K562 (cell line): ENCODE results near the gene BMAL1. TPM values are rescaled to one million over a fixed set of nuclear protein-coding genes. Genes with fewer than 3 reads are reported as not detected.

Experiments used
- ATAC-seq: fragments of 200-7000 bp; cut with Tn5 transposase; 3 replicates; pipeline ENCODE4 v1.9.1; 2020; ENCODE audit warnings: moderate library complexity
- BruUV-seq: library from RNA; stranded (reverse); fragments of 400-500 nt; replicated peaks from 2 replicates; lab custom pipeline; 2021; lab: Mats Ljungman, UMichigan
- CTCF ChIA-PET: fragments of 300-600 bp; formaldehyde crosslinking; extraction: SDS; loops from one replicate; lab custom pipeline; 2021; ENCODE audit warnings: low intra/inter-chr PET ratio; lab: Yijun Ruan, JAX
- POLR2A ChIA-PET: fragments of 300-600, 350-650 bp; sonication (Branson Sonifier 250); formaldehyde crosslinking; extraction: SDS; loops from one replicate; lab custom pipeline; 2021; ENCODE audit warnings: antibody characterized with exemption, inconsistent platforms; lab: Yijun Ruan, JAX
- DNase-seq, 4 experiments: peaks; one replicate each; pipeline versions ENCODE4 v3.0.0 to v3.0.0-alpha.2; 2011 to 2018; ENCODE audit warnings: low spot score in 3 of 4, mixed read lengths in 3 of 4; ENCODE audit errors: extremely low read depth in 1 of 4
- FAIRE-seq: peaks from 2 replicates; lab custom pipeline; 2011; peaks lifted over from hg19 to GRCh38; lab: Jason Lieb, UNC
- H2AFZ ChIP-seq: 2 replicates; pipeline ENCODE4 v1.6.0; 2011; ENCODE audit warnings: low read depth, low read length, control low read depth, inconsistent platforms
- H3K27ac ChIP-seq: fragments of 200-600 bp; 3 replicates; pipeline ENCODE4 v1.8.0; 2011; ENCODE audit warnings: low read depth, mild to moderate bottlenecking, control low read depth, inconsistent platforms, low read length, moderate library complexity, mixed read lengths; ENCODE audit errors: extremely low read depth
- H3K27me3 ChIP-seq, 2 experiments: fragments of 300-600 bp in 1 of 2; 2 replicates in 1 of 2; 3 replicates in 1 of 2; pipeline versions ENCODE4 v1.6.0 to v1.8.0; 2011; ENCODE audit warnings: inconsistent platforms in 2 of 2, low read length in 2 of 2, mild to moderate bottlenecking in 1 of 2, mixed read lengths in 1 of 2, moderate library complexity in 1 of 2; ENCODE audit not compliant: control insufficient read depth in 2 of 2, insufficient read depth in 2 of 2
- H3K36me3 ChIP-seq: fragments of 300-600 bp; 3 replicates; pipeline ENCODE4 v1.8.0; 2011; ENCODE audit warnings: mild to moderate bottlenecking, low read length, inconsistent platforms; ENCODE audit not compliant: control insufficient read depth, insufficient read depth
- H3K4me1 ChIP-seq, 2 experiments: fragments of 200-600 bp in 1 of 2; replicated peaks in 1 of 2; 2 replicates in 1 of 2; 3 replicates in 1 of 2; pipeline versions ENCODE4 v1.5.1 to v1.8.0; 2011; ENCODE audit warnings: inconsistent platforms in 2 of 2, low read length in 2 of 2, mild to moderate bottlenecking in 1 of 2, mixed read lengths in 1 of 2, moderate library complexity in 1 of 2; ENCODE audit not compliant: control insufficient read depth in 2 of 2, insufficient read depth in 2 of 2
- H3K4me2 ChIP-seq: 2 replicates; pipeline ENCODE4 v1.6.1; 2011; ENCODE audit warnings: low read length, control low read depth, inconsistent platforms, mixed read lengths; ENCODE audit not compliant: insufficient read depth
- H3K4me3 ChIP-seq: fragments of 200-600 bp; sonication (generic), shearing (Covaris generic); 2 replicates; pipeline ENCODE4 v1.5.1; 2016; ENCODE audit warnings: control low read depth, inconsistent platforms
- H3K79me2 ChIP-seq: fragments of 200-600 bp; 3 replicates; pipeline ENCODE4 v1.8.0; 2011; ENCODE audit warnings: low read length, inconsistent platforms; ENCODE audit not compliant: control insufficient read depth, insufficient read depth
- H3K9ac ChIP-seq, 2 experiments: 2 replicates each; pipeline versions ENCODE4 v1.6.0 to v1.6.1; 2011; ENCODE audit warnings: low read depth in 2 of 2, low read length in 2 of 2, control low read depth in 1 of 2, inconsistent platforms in 1 of 2, mild to moderate bottlenecking in 1 of 2, mixed read lengths in 1 of 2; ENCODE audit not compliant: insufficient read depth in 1 of 2
- H3K9me1 ChIP-seq: one replicate; pipeline ENCODE4 v1.6.0; 2011; ENCODE audit warnings: inconsistent platforms, mild to moderate bottlenecking, low read length, moderate library complexity; ENCODE audit not compliant: control insufficient read depth, insufficient read depth
- H3K9me3 ChIP-seq: replicated peaks from 2 replicates; pipeline ENCODE4 v1.5.1; 2011; ENCODE audit warnings: low read depth, low read length, inconsistent platforms; ENCODE audit not compliant: control insufficient read depth, insufficient read depth
- H4K20me1 ChIP-seq: replicated peaks from 2 replicates; pipeline ENCODE4 v1.6.1; 2011; ENCODE audit warnings: low read length, inconsistent platforms, mixed read lengths; ENCODE audit not compliant: control insufficient read depth, insufficient read depth
- ATF2 ChIP-seq: sonication (generic); formaldehyde crosslinking; IDR thresholded peaks from 2 replicates; pipeline ENCODE4 v1.8.1; 2022; ENCODE audit warnings: missing genetic modification reagents
- DPF2 ChIP-seq: fragments of 450-650 bp; IDR thresholded peaks from 2 replicates; pipeline ENCODE4 v1.6.1; 2016
- KLF16 ChIP-seq: IDR thresholded peaks from 2 replicates; pipeline ENCODE4 v1.6.1; 2016; ENCODE audit warnings: antibody characterized with exemption
- ZNF431 ChIP-seq: sonication (generic); formaldehyde crosslinking; IDR thresholded peaks from 2 replicates; pipeline ENCODE4 v1.8.0; 2022; ENCODE audit warnings: mild to moderate bottlenecking, missing genetic modification reagents
- WGBS: fragments of 100-300 bp; shearing (Covaris generic); methylation state at CpG from one replicate; pipeline ENCODE4 v1.1.6; 2016; ENCODE audit warnings: low coverage, mixed read lengths; ENCODE audit not compliant: insufficient coverage; ENCODE audit errors: missing lambda C conversion rate; 5-methylcytosine and 5-hydroxymethylcytosine counted together
- in situ Hi-C: fragments of 300-500 bp; cut with MboI; formaldehyde crosslinking; loops from 4 replicates; pipeline ENCODE4 v1.15.0; 2018; ENCODE audit warnings: inconsistent platforms, mixed read lengths
- intact Hi-C: fragments of 100-400 bp; cut with micrococcal nuclease; formaldehyde crosslinking; loops from 2 replicates; pipeline ENCODE4 v1.14.2; 2022
- polyA plus RNA-seq, 8 experiments: library from polyadenylated mRNA; depleted of rRNA in 4 of 8; stranded (reverse) in 5 of 8; unstranded in 3 of 8; fragments of >200 nt; fragmentation: Nextera tagmentation in 2 of 8; fragmentation: Illumina TruSeq in 1 of 8; extraction: Ambion mirVana in 2 of 8; extraction: Trizol in 1 of 8; gene quantifications; 2 replicates each; pipeline versions ENCODE4 v1.2.1 to v1.2.3, GENCODE V29; 2011 to 2014; ENCODE audit warnings: inconsistent platforms in 1 of 8, missing spikeins in 1 of 8
- total RNA-seq, 7 experiments: library from RNA; depleted of rRNA in 6 of 7; stranded (reverse); fragments of >200 nt in 6 of 7; fragmentation: Illumina TruSeq in 2 of 7; extraction: Trizol in 2 of 7; gene quantifications; 2 replicates each; pipeline versions ENCODE4 v1.2.1 to v1.2.3, GENCODE V29; 2011 to 2021; ENCODE audit warnings: low replicate concordance in 1 of 7
- TF ChIP-seq, protein P1 (sequence below), 2 experiments: fragments of 450-650 bp; formaldehyde crosslinking in 1 of 2; IDR thresholded peaks; 2 replicates each; pipeline versions ENCODE4 v1.4.0 to v1.6.1; 2014 to 2020; ENCODE audit warnings: mild to moderate bottlenecking in 2 of 2, borderline replicate concordance in 1 of 2, low read depth in 1 of 2

BMAL1 gene
- total and polyA plus RNA-seq, 9 of the 15 experiments (the other 6 are each of a cell fraction or from before 2014, with no cell fraction given) = 0.14 to 2.4 (median 0.64) TPM

DNA sequence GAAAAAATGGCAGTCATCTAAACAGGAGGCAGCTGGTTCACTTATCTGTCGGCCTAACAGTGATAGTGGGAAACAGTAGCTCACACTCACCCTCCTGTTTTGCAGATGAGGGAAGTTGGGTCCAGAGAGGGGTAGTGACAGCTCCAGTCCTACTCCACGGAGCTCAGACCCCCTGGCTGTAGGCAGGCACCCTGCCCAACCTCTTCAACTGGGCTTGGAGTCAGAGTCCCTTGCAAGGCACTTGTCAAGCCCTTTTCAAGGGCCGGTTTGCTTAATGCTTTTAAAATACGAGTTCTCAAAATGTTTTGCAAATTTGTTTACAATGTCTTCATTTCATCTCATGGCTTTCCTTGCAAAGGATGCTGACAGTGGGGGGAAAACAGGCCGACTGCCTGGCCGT, 75.1 kb downstream of the BMAL1 start:
- Histone ChIP-seq H3K4me3 (no peak overlapping the region), H3K79me2 (no peaks in the 10 kb centered on the region), H3K4me2 (no peak overlapping the region), H3K9ac (no peak overlapping the region), H3K36me3 (no peaks in the 10 kb centered on the region), H3K9me3 (no peaks in the 10 kb centered on the region), H3K27ac (no peak overlapping the region), H3K9me1 (no peaks in the 10 kb centered on the region), H4K20me1 (no peaks in the 10 kb centered on the region), H2AFZ (no peak overlapping the region), H3K27me3 (peaks cover 11 to 40% of the 10 kb centered on the region in 2 experiments; a peak in 4 of 5 replicates), H3K4me1 (0 out of 5 replicates have a peak, but pooled peaks cover 0 to 3% of the 10 kb centered on the region in 2 experiments)
- no TSS peak for BruUV-seq
- CTCF ChIA-PET = no interaction called here
- POLR2A ChIA-PET = interaction anchor here (0.7 to 1.1 kb wide), 2 partner anchors 16 to 39 kb away, joined by 3 to 4 read pairs; no protein-coding TSS in a partner anchor
- DNase-seq (no peak), ATAC-seq (no peak), FAIRE-seq (no peak)
- no peak for TF ChIP-seq ATF2 (CRISPR knock-in tag)
- TF ChIP-seq KLF16 = 0 out of 2 replicates have a peak, but pooled peaks have one; percentile 14
- 7% methylated on average over 6 of the region's 6 CpGs for WGBS
- in situ Hi-C loops = no loop called here
- intact Hi-C loops = loop anchor here (10.0 kb wide), 1 partner anchor 112 kb away; the partner anchor contains the start of gene BTBD10

DNA sequence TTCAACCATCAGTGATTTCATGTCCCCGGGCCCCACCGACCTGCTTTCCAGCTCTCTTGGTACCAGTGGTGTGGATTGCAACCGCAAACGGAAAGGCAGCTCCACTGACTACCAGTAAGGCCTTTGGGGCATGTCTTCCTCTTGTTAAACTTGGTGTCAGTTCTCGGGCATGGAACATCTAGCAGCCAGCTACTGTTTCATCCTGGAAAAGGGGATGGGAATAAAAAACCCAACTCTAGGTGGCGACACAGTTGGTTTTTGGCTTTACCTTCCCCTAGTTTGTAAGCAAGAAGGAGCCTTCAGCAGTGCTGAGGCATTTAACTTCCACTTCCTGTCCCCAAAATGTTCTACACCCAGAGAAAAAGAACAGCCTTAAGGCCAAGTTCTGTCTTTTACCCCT, 76.7 kb downstream of the BMAL1 start:
- intact Hi-C loops = loop anchor here (10.0 kb wide), 1 partner anchor 110 kb away; the partner anchor contains the start of gene BTBD10
- POLR2A ChIA-PET = interaction anchor here (0.6 to 1.3 kb wide), 3 partner anchors 9 to 20 kb away, joined by 3 read pairs; no protein-coding TSS in a partner anchor
- TF ChIP-seq, protein P1, sequence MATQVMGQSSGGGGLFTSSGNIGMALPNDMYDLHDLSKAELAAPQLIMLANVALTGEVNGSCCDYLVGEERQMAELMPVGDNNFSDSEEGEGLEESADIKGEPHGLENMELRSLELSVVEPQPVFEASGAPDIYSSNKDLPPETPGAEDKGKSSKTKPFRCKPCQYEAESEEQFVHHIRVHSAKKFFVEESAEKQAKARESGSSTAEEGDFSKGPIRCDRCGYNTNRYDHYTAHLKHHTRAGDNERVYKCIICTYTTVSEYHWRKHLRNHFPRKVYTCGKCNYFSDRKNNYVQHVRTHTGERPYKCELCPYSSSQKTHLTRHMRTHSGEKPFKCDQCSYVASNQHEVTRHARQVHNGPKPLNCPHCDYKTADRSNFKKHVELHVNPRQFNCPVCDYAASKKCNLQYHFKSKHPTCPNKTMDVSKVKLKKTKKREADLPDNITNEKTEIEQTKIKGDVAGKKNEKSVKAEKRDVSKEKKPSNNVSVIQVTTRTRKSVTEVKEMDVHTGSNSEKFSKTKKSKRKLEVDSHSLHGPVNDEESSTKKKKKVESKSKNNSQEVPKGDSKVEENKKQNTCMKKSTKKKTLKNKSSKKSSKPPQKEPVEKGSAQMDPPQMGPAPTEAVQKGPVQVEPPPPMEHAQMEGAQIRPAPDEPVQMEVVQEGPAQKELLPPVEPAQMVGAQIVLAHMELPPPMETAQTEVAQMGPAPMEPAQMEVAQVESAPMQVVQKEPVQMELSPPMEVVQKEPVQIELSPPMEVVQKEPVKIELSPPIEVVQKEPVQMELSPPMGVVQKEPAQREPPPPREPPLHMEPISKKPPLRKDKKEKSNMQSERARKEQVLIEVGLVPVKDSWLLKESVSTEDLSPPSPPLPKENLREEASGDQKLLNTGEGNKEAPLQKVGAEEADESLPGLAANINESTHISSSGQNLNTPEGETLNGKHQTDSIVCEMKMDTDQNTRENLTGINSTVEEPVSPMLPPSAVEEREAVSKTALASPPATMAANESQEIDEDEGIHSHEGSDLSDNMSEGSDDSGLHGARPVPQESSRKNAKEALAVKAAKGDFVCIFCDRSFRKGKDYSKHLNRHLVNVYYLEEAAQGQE (IDR thresholded peaks at IDR 0.05; ENCODE audit: borderline replicate concordance) = peak; percentile 31; the same call in 1 of the 2 replicates
- TF ChIP-seq, protein P1 (CRISPR knock-in tag; IDR thresholded peaks at IDR 0.05; ENCODE audit: low read depth) = no peak
- TF ChIP-seq DPF2 (no peak), ZNF431 (CRISPR knock-in tag) (no peak)

More for the DNA sequence above, 76.7 kb downstream of the BMAL1 start:
- ATAC-seq = peak; percentile 82
- H3K36me3 ChIP-seq = no peaks in the 10 kb centered on the region
- H3K4me3 ChIP-seq = no peak overlapping the region
- H3K9me1 ChIP-seq = no peaks in the 10 kb centered on the region
- H3K9ac ChIP-seq = no peak overlapping the region
- in situ Hi-C loops = no loop called here
- H3K4me1 ChIP-seq = 0 out of 5 replicates have a peak, but pooled peaks cover 0 to 3% of the 10 kb centered on the region in 2 experiments
- WGBS = 6% methylated on average over 6 of the region's 6 CpGs
- FAIRE-seq = peak; percentile 81
- H3K27ac ChIP-seq = no peak overlapping the region
- H2AFZ ChIP-seq = no peak overlapping the region
- no peaks in the 10 kb centered on the region for H4K20me1 ChIP-seq
- H3K4me2 ChIP-seq = no peak overlapping the region
- H3K9me3 ChIP-seq = no peaks in the 10 kb centered on the region
- DNase-seq = peak; percentile 19 to 41 (median 23)
- H3K27me3 ChIP-seq = peaks cover 18 to 29% of the 10 kb centered on the region in 2 experiments; a peak in 3 of 5 replicates
- no peaks in the 10 kb centered on the region for H3K79me2 ChIP-seq
- CTCF ChIA-PET = interaction anchor here (0.6 kb wide), 1 partner anchor 64 kb away, joined by 3 read pairs; no protein-coding TSS in a partner anchor
- no TSS peak for BruUV-seq
